RWPE2 (cell line): ENCODE data around the gene SHROOM3.

Source experiments
- ATAC-seq: fragments of 200-7000 bp; cut with Tn5 transposase; 3 replicates; pipeline ENCODE4 v1.9.1; 2021; ENCODE audit warnings: low read depth
- DNase-seq: peaks from one replicate; pipeline ENCODE4 v3.0.0-alpha.2; 2020; ENCODE audit warnings: low spot score
- H3K27ac ChIP-seq: fragments of 450-650 bp; 2 replicates; pipeline ENCODE4 v1.5.1; 2017; ENCODE audit warnings: mild to moderate bottlenecking; ENCODE audit not compliant: poor library complexity, severe bottlenecking
- H3K27me3 ChIP-seq: fragments of 250-450 bp; sonication (Bioruptor Pico); 2 replicates; pipeline ENCODE4 v1.5.1; 2021; ENCODE audit warnings: mild to moderate bottlenecking, moderate library complexity; ENCODE audit not compliant: insufficient read depth, poor library complexity, severe bottlenecking
- H3K36me3 ChIP-seq: fragments of 250-450 bp; sonication (Bioruptor Pico); 2 replicates; pipeline ENCODE4 v1.5.1; 2020; ENCODE audit warnings: low read depth, mild to moderate bottlenecking, moderate library complexity
- H3K4me1 ChIP-seq: fragments of 250-450 bp; sonication (Bioruptor Pico); 2 replicates; pipeline ENCODE4 v1.5.1; 2021; ENCODE audit warnings: mild to moderate bottlenecking, moderate library complexity; ENCODE audit not compliant: insufficient read depth, poor library complexity, severe bottlenecking
- H3K4me3 ChIP-seq: fragments of 250-450 bp; sonication (Bioruptor Pico); 2 replicates; pipeline ENCODE4 v1.5.1; 2021; ENCODE audit warnings: mild to moderate bottlenecking, moderate library complexity; ENCODE audit not compliant: severe bottlenecking
- H3K9me3 ChIP-seq: fragments of 250-450 bp; sonication (Bioruptor Pico); 2 replicates; pipeline ENCODE4 v1.5.1; 2021; ENCODE audit warnings: mild to moderate bottlenecking, moderate library complexity; ENCODE audit not compliant: severe bottlenecking
- CTCF ChIP-seq: fragments of 450-650 bp; IDR thresholded peaks from one replicate; pipeline ENCODE4 v1.5.1; 2017; ENCODE audit warnings: mild to moderate bottlenecking, moderate library complexity; ENCODE audit not compliant: poor library complexity, severe bottlenecking

Gene SHROOM3

GRCh38 chr4:76484654-76485053 lies 49.6 kb downstream of the SHROOM3 start:
- no peak for DNase-seq
- no peaks in the 10 kb centered on the region for H3K9me3 ChIP-seq
- no peaks in the 10 kb centered on the region for H3K27me3 ChIP-seq
- TF ChIP-seq CTCF, result no peak
- no peak overlapping the region for H3K4me3 ChIP-seq
- no peaks in the 10 kb centered on the region for H3K4me1 ChIP-seq
- H3K36me3 ChIP-seq, result no peaks in the 10 kb centered on the region
- no peak overlapping the region for H3K27ac ChIP-seq
- ATAC-seq, result no peak

- DNase-seq, result no peak
- Histone ChIP-seq H3K4me3 (no peak overlapping the region), H3K9me3 (no peaks in the 10 kb centered on the region), H3K27ac (no peak overlapping the region), H3K4me1 (no peaks in the 10 kb centered on the region), H3K27me3 (no peaks in the 10 kb centered on the region), H3K36me3 (no peaks in the 10 kb centered on the region)
- TF ChIP-seq CTCF, result no peak
- peak; percentile 70; the same call in 2 of the 3 replicates for ATAC-seq
These were observed 50.4 kb downstream of the SHROOM3 start for GRCh38 chr4:76485450-76485849.

GRCh38 chr4:76486588-76487276 lies 51.7 kb downstream of the SHROOM3 start:
- no peaks in the 10 kb centered on the region for H3K4me1 ChIP-seq
- H3K27ac ChIP-seq, result no peak overlapping the region
- no peaks in the 10 kb centered on the region for H3K9me3 ChIP-seq
- H3K27me3 ChIP-seq, result no peaks in the 10 kb centered on the region
- TF ChIP-seq CTCF, result no peak
- H3K4me3 ChIP-seq, result no peak overlapping the region
- no peaks in the 10 kb centered on the region for H3K36me3 ChIP-seq
- no peak for DNase-seq
- ATAC-seq, result no peak

- H3K27ac ChIP-seq, result no peak overlapping the region
- no peak for TF ChIP-seq CTCF
These were observed 52.6 kb downstream of the SHROOM3 start for GRCh38 chr4:76487621-76488020.

GRCh38 chr4:76488455-76488854 lies 53.4 kb downstream of the SHROOM3 start:
- Histone ChIP-seq H3K27ac (no peak overlapping the region), H3K9me3 (no peaks in the 10 kb centered on the region), H3K27me3 (no peaks in the 10 kb centered on the region), H3K4me1 (no peaks in the 10 kb centered on the region), H3K36me3 (no peaks in the 10 kb centered on the region), H3K4me3 (no peak overlapping the region)
- DNase-seq (no peak), ATAC-seq (no peak)
- no peak for TF ChIP-seq CTCF

More at GRCh38 chr4:76487621-76488020, 52.6 kb downstream of the SHROOM3 start:
- ATAC-seq (no peak), DNase-seq (no peak)
- Histone ChIP-seq H3K4me3 (no peak overlapping the region), H3K9me3 (no peaks in the 10 kb centered on the region), H3K27me3 (no peaks in the 10 kb centered on the region), H3K4me1 (no peaks in the 10 kb centered on the region), H3K36me3 (no peaks in the 10 kb centered on the region)
